Upper lobe of right lung (tissue), 1 donor: ENCODE measurements around the gene GHITM. TPM values are rescaled to one million over a fixed set of nuclear protein-coding genes. Genes with fewer than 3 reads are reported as not detected.

Experiments used
- ATAC-seq: fragments of 200-7000 bp; cut with Tn5 transposase; one replicate; pipeline ENCODE4 v1.9.1; 2020; ENCODE audit warnings: mild to moderate bottlenecking, moderate library complexity
- DNase-seq: peaks from one replicate; pipeline ENCODE4 v3.0.0-alpha.2; 2020
- H3K27ac ChIP-seq: fragments of 200-600 bp; one replicate; pipeline ENCODE4 v1.8.0; 2022
- H3K27me3 ChIP-seq: fragments of 200-600 bp; one replicate; pipeline ENCODE4 v1.8.0; 2022; ENCODE audit warnings: mild to moderate bottlenecking
- H3K36me3 ChIP-seq: fragments of 200-600 bp; one replicate; pipeline ENCODE4 v1.8.0; 2022
- H3K4me1 ChIP-seq: fragments of 200-600 bp; one replicate; pipeline ENCODE4 v1.8.0; 2022
- H3K4me3 ChIP-seq: fragments of 200-600 bp; one replicate; pipeline ENCODE4 v1.8.0; 2022; ENCODE audit warnings: mild to moderate bottlenecking
- H3K9me3 ChIP-seq: fragments of 200-600 bp; one replicate; pipeline ENCODE4 v1.8.0; 2022
- CTCF ChIP-seq: fragments of 200-600 bp; IDR thresholded peaks from one replicate; pipeline ENCODE4 v1.8.0; 2022; ENCODE audit warnings: antibody characterized with exemption
- intact Hi-C: fragments of 100-400 bp; cut with DNase I; formaldehyde crosslinking; loops from one replicate; pipeline ENCODE4 v1.11.0; 2022
- total RNA-seq: library from RNA; stranded (reverse); fragmentation: NEBNext Ultra II Directional; extraction: Animal tissue kit (Norgen Biotek cat#: 25700); gene quantifications from one replicate; pipeline ENCODE4 v1.2.1, GENCODE V29; 2021
- donor health status: DM: no; HTN: yes; CAD: no; lungs with severe emphysema.

GHITM gene
- total RNA-seq, 1 donor from 2014 or later, result 117 TPM

- Histone ChIP-seq H3K4me1 (no peaks in the 10 kb centered on the region), H3K9me3 (no peaks in the 10 kb centered on the region), H3K27me3 (peaks cover 18% of the 10 kb centered on the region), H3K27ac (no peak overlapping the region), H3K4me3 (no peak overlapping the region), H3K36me3 (no peaks in the 10 kb centered on the region)
- TF ChIP-seq CTCF, result no peak
- DNase-seq, result no peak
- ATAC-seq, result no peak
- intact Hi-C loops, result no loop called here
These were observed 63.0 kb downstream of the GHITM start for GRCh38 chr10:84202349-84202748.

Other genes with a start within 250 kb of the GHITM start
- not detected for gene GPR15LG, start 34.3 kb downstream of the GHITM start, total RNA-seq
- gene CDHR1, start 55.0 kb downstream of the GHITM start, total RNA-seq, result 0.35 TPM
- not detected for gene LRIT2, start 86.0 kb downstream of the GHITM start, total RNA-seq
- not detected for gene LRIT1, start 102.0 kb downstream of the GHITM start, total RNA-seq
- gene RGR, start 105.5 kb downstream of the GHITM start, total RNA-seq, result 0.41 TPM
- gene CCSER2, start 189.1 kb downstream of the GHITM start, total RNA-seq, result 74.4 TPM